HG03571 (cell line): ENCODE results near the gene PCDHGB6.
A peak's percentile ranks its signal among the peaks of the same experiment; 100 is the strongest.
"Not testable (repeated sequence)": the region's sequence is repeated elsewhere in the genome, so short reads cannot be mapped to it uniquely, and the experiment has no call there.

Experiments used
- ATAC-seq: cut with Tn5 transposase; IDR thresholded peaks from one replicate; pipeline ENCODE4 v1.9.1; 2021; ENCODE audit not compliant: unreplicated experiment

Gene PCDHGB6

DNA sequence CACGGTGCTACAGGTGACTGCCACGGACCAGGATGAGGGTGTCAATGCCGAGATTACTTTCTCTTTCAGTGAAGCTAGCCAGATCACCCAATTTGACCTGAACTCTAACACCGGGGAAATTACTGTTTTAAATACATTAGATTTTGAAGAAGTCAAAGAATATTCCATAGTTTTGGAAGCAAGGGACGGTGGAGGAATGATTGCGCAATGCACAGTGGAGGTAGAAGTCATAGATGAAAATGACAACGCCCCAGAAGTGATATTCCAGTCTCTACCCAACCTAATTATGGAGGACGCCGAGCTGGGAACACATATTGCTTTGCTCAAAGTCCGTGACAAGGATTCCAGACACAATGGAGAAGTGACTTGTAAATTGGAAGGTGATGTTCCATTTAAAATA, 19.2 kb upstream of the PCDHGB6 start:
- ATAC-seq: no peak

DNA sequence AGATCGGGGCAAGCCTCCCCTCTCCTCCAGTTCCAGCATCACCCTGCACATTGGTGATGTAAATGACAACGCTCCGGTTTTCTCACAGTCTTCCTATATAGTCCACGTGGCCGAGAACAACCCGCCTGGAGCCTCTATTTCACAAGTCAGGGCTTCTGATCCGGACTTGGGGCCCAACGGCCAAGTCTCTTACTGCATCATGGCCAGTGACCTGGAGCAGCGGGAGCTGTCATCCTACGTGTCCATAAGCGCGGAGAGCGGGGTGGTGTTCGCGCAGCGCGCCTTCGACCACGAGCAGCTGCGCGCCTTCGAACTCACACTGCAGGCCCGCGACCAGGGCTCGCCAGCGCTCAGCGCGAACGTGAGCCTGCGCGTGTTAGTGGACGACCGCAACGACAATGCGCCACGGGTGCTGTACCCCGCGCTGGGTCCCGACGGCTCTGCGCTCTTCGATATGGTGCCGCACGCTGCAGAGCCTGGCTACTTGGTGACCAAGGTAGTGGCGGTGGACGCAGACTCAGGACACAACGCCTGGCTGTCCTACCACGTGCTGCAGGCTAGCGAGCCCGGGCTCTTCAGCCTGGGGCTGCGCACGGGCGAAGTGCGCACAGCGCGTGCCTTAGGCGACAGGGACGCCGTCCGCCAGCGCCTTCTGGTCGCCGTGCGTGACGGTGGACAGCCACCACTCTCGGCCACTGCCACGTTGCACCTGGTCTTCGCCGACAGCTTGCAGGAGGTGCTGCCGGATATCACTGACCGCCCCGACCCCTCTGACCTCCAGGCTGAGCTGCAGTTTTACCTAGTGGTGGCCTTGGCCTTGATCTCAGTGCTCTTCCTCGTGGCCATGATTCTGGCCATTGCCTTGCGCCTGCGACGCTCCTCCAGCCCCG, 18.4 kb upstream of the PCDHGB6 start:
- ATAC-seq: no peak

DNA sequence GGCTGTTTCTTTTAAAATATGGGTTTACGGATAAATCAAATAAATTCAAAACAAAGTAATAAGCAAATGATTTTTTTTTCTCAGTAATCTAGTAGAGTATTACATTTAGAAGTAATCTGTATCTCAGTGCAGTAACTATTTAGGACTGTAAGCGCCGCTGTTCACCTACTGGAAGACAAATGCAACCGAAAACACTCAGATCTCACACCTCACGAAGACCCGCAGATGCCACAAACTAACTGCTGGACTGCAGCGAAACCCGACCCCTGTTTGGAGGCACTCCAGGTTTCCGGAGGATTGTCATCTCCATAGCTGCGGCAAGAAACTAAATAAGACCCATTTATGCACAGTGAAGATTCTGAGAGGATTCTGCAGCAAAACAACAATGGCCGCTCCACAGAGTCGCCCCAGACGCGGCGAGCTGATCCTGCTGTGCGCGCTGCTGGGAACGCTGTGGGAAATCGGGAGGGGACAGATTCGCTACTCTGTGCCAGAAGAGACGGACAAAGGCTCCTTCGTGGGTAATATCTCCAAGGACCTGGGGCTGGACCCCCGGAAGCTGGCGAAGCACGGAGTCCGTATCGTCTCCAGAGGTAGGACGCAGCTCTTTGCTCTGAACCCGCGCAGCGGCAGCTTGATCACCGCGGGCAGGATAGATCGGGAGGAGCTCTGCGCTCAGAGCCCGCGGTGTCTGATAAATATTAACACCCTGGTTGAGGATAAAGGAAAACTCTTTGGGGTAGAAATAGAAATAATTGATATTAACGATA, 15.2 kb upstream of the PCDHGB6 start, which contains the start of gene PCDHGA8:
Gene PCDHGA8 (plus strand): TSS at position 205 of the 770 bp plus-strand sequence. CDS start 181 bp downstream, at position 386.
- ATAC-seq: no peak

DNA sequence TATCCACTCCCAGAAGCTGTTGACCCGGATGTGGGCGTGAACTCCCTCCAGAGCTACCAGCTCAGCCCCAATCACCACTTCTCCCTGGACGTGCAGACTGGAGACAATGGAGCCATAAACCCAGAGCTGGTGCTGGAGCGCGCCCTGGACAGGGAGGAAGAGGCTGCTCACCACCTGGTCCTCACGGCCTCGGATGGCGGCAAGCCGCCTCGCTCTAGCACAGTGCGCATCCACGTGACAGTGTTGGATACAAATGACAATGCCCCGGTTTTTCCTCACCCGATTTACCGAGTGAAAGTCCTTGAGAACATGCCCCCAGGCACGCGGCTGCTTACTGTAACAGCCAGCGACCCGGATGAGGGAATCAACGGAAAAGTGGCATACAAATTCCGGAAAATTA, 14.6 kb upstream of the PCDHGB6 start:
- no peak for ATAC-seq

DNA sequence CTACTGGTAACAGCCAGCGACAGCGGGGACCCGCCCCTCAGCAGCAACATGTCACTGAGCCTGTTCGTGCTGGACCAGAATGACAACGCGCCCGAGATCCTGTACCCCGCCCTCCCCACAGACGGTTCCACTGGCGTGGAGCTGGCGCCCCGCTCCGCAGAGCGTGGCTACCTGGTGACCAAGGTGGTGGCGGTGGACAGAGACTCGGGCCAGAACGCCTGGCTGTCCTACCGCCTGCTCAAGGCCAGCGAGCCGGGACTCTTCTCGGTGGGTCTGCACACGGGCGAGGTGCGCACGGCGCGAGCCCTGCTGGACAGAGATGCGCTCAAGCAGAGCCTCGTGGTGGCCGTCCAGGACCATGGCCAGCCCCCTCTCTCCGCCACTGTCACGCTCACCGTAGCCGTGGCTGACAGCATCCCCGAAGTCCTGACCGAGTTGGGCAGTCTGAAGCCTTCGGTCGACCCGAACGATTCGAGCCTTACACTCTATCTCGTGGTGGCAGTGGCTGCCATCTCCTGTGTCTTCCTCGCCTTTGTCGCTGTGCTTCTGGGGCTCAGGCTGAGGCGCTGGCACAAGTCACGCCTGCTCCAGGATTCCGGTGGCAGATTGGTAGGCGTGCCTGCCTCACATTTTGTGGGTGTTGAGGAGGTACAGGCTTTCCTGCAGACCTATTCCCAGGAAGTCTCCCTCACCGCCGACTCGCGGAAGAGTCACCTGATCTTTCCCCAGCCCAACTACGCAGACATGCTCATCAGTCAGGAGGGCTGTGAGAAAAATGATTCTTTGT, 13.2 kb upstream of the PCDHGB6 start:
- ATAC-seq: not testable (repeated sequence)

DNA sequence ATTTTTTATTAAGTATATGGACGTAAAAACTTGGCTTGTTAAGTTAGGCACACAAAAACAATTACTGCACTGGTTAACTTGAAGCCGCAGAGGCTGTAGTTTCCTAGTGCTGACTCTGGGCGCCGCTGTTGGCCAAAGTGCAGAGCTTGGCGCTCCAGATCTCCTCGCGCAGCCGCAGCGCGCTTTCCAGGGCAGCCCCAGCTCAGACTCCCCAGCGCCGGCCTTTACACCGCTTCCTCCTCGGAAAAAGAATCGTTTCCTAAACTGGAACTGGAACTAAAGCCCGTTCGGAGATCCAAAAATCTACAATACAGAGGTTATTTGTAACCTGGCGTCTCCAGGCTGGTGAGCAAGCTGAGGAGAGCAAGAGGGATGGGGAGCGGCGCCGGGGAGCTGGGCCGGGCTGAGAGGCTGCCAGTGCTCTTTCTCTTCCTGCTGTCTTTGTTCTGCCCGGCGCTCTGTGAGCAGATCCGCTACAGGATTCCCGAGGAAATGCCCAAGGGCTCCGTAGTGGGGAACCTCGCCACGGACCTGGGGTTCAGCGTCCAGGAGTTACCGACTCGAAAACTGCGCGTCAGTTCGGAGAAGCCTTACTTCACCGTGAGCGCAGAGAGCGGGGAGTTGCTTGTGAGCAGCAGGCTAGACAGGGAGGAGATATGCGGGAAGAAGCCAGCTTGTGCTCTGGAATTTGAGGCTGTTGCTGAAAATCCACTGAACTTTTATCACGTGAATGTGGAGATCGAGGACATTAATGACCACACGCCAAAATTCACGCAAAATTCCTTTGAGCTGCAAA, 9.9 kb upstream of the PCDHGB6 start, which contains the start of gene PCDHGB5:
Gene PCDHGB5 (plus strand): TSS at position 192 of the 796 bp plus-strand sequence. CDS start 181 bp downstream, at position 373.
- ATAC-seq: peak; percentile 88

DNA sequence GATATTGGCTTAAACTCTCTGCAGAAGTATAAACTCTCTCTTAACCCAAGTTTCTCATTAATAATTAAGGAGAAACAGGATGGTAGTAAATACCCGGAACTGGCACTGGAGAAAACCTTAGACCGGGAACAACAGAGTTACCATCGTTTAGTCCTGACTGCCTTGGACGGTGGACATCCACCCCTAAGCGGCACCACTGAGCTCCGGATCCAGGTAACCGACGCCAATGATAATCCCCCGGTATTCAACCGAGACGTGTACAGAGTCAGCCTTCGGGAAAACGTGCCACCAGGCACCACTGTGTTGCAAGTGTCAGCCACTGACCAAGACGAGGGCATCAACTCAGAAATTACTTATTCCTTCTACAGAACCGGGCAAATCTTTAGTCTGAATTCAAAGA, 9.2 kb upstream of the PCDHGB6 start:
- ATAC-seq: no peak

DNA sequence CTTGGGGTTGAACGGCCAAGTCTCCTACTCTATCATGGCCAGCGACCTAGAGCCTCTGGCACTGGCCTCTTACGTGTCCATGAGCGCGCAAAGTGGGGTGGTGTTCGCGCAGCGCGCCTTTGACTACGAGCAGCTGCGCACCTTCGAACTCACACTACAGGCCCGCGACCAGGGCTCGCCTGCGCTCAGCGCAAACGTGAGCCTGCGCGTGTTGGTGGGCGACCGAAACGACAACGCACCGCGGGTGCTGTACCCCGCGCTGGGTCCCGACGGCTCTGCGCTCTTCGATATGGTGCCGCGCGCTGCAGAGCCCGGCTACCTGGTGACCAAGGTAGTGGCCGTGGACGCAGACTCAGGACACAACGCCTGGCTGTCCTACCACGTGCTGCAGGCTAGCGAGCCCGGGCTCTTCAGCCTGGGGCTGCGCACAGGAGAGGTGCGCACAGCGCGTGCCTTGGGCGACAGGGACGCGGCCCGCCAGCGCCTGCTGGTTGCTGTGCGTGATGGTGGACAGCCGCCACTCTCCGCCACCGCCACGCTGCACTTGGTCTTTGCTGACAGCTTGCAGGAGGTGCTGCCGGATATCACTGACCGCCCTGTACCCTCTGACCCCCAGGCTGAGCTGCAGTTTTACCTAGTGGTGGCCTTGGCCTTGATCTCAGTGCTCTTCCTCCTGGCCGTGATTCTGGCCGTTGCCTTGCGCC, 8.1 kb upstream of the PCDHGB6 start:
- no peak for ATAC-seq

DNA sequence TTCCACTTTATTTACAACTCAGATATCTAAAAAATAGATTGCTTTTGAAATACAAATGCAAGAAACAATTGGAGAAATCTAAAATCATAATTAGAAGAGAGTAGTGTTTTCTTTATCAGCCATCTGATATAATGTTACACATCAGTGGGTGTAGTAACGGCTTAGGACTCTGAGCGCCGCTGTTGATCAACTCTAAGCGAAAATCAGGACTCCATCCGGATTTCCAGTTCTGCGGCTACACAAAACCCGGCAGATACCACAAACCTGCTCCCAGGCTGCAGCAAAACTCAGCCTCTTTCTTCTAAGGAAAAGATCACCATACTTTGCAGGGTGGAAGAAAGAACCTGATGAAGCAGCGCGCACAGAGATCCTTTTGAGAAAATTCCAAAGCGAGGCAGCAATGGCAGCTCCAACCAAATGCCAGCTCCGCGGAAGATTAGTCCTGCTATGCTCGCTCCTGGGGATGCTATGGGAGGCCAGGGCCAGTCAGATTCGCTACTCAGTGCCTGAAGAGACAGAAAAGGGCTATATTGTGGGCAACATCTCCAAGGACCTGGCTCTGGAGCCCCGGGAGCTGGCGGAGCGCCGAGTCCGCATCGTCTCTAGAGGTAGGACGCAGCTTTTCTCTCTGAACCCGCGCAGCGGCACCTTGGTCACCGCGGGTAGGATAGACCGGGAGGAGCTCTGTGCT, 5.1 kb upstream of the PCDHGB6 start, which contains the start of gene PCDHGA9:
Gene PCDHGA9 (plus strand): TSS at position 226 of the 691 bp plus-strand sequence. CDS start 175 bp downstream, at position 401.
- ATAC-seq: no peak

DNA sequence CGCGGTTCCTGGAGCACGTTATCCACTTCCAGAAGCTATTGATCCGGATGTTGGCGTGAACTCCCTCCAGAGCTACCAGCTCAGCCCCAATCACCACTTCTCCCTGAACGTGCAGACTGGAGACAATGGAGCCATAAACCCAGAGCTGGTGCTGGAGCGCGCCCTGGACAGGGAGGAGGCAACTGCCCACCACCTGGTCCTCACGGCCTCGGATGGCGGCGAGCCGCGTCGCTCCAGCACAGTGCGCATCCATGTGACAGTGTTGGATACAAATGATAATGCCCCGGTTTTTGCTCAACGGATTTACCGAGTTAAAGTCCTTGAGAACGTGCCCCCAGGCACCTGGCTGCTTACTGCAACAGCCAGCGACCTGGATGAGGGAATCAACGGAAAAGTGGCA, 4.4 kb upstream of the PCDHGB6 start:
- no peak for ATAC-seq

DNA sequence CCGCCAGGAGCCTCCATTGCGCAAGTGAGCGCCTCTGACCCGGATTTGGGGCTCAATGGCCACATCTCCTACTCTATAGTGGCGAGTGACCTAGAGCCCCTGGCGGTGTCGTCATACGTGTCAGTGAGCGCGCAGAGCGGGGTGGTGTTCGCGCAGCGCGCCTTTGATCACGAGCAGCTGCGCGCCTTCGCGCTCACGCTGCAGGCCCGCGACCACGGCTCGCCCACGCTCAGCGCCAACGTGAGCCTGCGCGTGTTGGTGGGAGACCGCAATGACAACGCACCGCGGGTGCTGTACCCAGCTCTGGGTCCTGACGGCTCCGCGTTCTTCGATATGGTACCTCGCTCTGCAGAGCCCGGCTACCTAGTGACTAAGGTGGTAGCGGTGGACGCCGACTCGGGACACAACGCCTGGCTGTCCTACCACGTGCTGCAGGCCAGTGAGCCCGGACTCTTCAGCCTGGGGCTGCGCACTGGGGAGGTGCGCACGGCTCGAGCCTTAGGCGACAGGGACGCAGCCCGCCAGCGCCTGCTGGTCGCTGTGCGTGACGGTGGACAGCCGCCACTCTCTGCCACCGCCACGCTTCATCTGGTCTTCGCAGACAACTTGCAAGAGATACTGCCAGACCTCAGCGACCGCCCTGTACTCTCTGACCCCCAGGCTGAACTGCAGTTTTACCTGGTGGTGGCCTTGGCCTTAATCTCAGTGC, 1.9 kb downstream of the PCDHGB6 start:
- no peak for ATAC-seq

DNA sequence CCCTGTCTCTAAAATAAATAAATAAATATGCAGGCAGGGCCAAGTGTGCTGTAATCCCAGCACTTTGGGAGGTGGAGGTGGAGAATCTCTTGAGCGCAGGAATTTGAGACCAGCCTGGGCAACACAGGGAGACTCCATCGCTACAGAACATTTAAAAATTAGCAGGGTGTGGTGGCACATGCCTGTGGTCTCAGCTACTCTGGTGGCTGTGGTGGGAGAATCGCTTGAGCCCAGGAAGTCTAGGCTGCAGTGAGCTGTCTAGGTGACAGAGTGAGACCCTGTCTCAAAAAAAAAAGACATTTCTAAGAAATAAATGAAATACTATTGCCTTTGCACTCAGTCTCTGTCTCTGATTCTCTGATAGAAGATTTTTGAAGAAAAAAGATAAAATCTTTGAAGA, 3.8 kb downstream of the PCDHGB6 start:
- no peak for ATAC-seq

DNA sequence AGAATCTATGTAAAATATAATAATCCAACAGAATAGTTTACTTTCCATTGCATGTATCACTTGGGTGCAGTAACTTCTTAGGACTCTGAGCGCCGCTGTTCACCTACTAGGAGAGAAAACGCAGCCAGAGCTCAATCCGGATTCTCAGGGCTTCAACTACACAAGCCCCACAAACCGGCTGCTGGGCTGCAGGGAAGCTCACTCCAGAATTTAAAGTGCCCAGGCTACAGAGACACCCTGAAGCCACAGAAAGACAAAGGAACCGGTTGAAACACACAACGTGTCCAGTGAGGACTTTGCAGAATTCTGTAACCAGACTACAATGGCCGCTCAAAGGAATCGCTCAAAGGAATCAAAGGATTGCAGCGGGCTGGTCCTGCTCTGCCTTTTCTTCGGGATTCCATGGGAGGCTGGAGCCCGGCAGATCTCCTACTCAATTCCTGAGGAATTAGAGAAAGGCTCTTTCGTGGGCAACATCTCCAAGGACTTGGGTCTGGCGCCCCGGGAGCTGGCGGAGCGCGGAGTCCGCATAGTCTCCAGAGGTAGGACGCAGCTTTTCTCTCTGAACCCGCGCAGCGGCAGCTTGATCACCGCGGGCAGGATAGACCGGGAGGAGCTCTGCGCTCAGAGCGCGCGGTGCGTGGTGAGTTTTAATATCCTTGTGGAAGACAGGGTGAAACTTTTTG, 5.2 kb downstream of the PCDHGB6 start, which contains the start of gene PCDHGA10:
Gene PCDHGA10 (plus strand): TSS at position 134 of the 686 bp plus-strand sequence. CDS start 189 bp downstream, at position 323.
- ATAC-seq: peak; percentile 84

DNA sequence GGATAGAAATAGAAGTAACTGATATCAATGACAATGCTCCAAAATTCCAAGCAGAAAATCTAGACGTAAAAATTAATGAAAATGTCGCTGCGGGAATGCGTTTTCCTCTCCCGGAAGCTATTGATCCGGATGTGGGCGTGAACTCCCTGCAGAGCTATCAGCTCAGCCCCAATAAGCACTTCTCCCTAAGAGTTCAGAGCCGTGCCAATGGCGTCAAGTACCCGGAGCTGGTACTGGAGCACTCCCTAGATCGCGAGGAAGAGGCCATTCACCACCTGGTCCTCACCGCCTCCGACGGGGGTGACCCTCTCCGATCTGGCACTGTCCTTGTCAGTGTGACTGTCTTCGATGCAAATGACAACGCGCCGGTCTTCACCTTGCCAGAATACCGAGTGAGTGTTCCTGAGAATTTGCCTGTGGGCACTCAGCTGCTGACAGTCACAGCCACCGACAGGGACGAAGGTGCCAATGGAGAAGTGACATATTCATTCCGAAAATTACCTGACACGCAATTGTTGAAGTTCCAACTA, 5.8 kb downstream of the PCDHGB6 start:
- ATAC-seq: no peak

DNA sequence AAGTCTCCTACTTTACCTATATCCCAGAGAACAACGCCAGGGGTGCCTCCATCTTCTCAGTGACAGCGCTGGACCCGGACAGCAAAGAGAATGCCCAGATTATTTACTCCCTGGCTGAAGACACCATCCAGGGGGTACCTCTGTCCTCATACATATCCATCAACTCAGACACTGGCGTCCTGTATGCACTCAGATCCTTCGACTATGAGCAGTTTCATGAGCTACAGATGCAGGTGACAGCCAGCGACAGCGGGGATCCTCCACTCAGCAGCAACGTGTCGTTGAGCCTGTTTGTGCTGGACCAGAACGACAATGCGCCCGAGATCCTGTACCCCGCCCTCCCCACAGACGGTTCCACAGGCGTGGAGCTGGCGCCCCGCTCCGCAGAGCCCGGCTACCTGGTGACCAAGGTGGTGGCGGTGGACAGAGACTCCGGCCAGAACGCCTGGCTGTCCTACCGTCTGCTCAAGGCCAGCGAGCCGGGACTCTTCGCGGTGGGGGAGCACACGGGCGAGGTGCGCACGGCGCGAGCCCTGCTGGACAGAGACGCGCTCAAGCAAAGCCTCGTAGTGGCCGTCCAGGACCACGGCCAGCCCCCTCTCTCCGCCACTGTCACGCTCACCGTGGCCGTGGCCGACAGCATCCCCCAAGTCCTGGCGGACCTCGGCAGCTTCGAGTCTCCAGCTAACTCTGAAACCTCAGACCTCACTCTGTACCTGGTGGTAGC, 6.9 kb downstream of the PCDHGB6 start:
- not testable (repeated sequence) for ATAC-seq

DNA sequence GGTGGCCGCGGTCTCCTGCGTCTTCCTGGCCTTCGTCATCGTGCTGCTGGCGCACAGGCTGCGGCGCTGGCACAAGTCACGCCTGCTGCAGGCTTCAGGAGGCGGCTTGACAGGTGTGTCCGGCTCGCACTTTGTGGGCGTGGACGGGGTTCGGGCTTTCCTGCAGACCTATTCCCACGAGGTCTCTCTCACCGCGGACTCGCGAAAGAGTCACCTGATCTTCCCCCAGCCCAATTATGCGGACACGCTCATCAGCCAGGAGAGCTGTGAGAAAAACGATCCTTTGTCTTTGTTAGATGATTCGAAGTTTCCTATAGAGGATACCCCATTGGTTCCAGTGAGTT, 7.4 kb downstream of the PCDHGB6 start:
- not testable (repeated sequence) for ATAC-seq
